Neural cell (in vitro differentiated cells): ENCODE measurements around the gene ATP6V1F. TPM values are rescaled to one million over a fixed set of nuclear protein-coding genes. Genes with fewer than 3 reads are reported as not detected.

Experiments
- H2AFZ ChIP-seq: fragments of 200-600, 300-800 bp; sonication (generic), shearing (Covaris generic); 2 replicates; pipeline ENCODE4 v1.6.0; 2014; ENCODE audit warnings: low read depth, mild to moderate bottlenecking, antibody characterized with exemption, low read length, moderate library complexity
- H3F3A ChIP-seq: fragments of 200-600 bp; shearing (Covaris generic); 2 replicates; pipeline ENCODE4 v1.6.1; 2016; ENCODE audit warnings: mild to moderate bottlenecking, moderate library complexity, mixed read lengths, antibody characterized with exemption, low read length; ENCODE audit not compliant: insufficient read depth, poor library complexity, severe bottlenecking
- H3K27ac ChIP-seq: fragments of 200-600, 300-800 bp; sonication (generic), shearing (Covaris generic); 2 replicates; pipeline ENCODE4 v1.5.1; 2014; ENCODE audit warnings: mild to moderate bottlenecking, low read length, moderate library complexity
- H3K27me3 ChIP-seq: fragments of 300-800, 200-600 bp; sonication (generic), shearing (Covaris generic); 2 replicates; pipeline ENCODE4 v1.6.0; 2014; ENCODE audit warnings: mild to moderate bottlenecking, low read depth, low read length, moderate library complexity; ENCODE audit not compliant: insufficient read depth
- H3K36me3 ChIP-seq: fragments of 300-800, 200-600 bp; sonication (generic), shearing (Covaris generic); 2 replicates; pipeline ENCODE4 v1.5.1; 2014; ENCODE audit warnings: mild to moderate bottlenecking, antibody characterized with exemption, low read length, moderate library complexity; ENCODE audit not compliant: insufficient read depth
- H3K4me2 ChIP-seq: fragments of 300-800, 200-600 bp; sonication (generic), shearing (Covaris generic); 2 replicates; pipeline ENCODE4 v1.6.0; 2014; ENCODE audit warnings: mild to moderate bottlenecking, low read length
- H3K4me3 ChIP-seq: fragments of 300-800, 200-600 bp; sonication (generic), shearing (Covaris generic); 2 replicates; pipeline ENCODE4 v1.5.1; 2014; ENCODE audit warnings: mild to moderate bottlenecking, low read length, moderate library complexity
- H3K79me2 ChIP-seq: fragments of 200-600 bp; shearing (Covaris generic); replicated peaks from 2 replicates; pipeline ENCODE4 v1.6.0; 2014; ENCODE audit warnings: mild to moderate bottlenecking, low read length, moderate library complexity; ENCODE audit not compliant: insufficient read depth
- H3K9ac ChIP-seq: fragments of 300-800, 200-600 bp; sonication (generic), shearing (Covaris generic); 2 replicates; pipeline ENCODE4 v1.6.1; 2016; ENCODE audit warnings: mild to moderate bottlenecking, low read length, mixed read lengths
- H3K9me2 ChIP-seq: fragments of 200-600 bp; shearing (Covaris generic); 2 replicates; pipeline ENCODE4 v1.6.1; 2016; ENCODE audit warnings: mild to moderate bottlenecking, low read length, mixed read lengths; ENCODE audit not compliant: insufficient read depth
- H3K9me3 ChIP-seq: fragments of 200-600, 300-800 bp; sonication (generic), shearing (Covaris generic); 2 replicates; pipeline ENCODE4 v1.6.1; 2016; ENCODE audit warnings: mild to moderate bottlenecking, mixed run types, low read length, moderate library complexity, mixed read lengths
- H4K20me1 ChIP-seq: fragments of 200-600 bp; shearing (Covaris generic); 2 replicates; pipeline ENCODE4 v1.6.1; 2016; ENCODE audit warnings: mild to moderate bottlenecking, mixed run types; ENCODE audit not compliant: insufficient read depth
- CTCF ChIP-seq: fragments of 450-650 bp; IDR thresholded peaks from 2 replicates; pipeline ENCODE4 v1.5.1; 2014; ENCODE audit warnings: antibody characterized with exemption, mild to moderate bottlenecking, moderate library complexity; ENCODE audit not compliant: poor library complexity, severe bottlenecking
- EP300 ChIP-seq: fragments of 450-650 bp; conservative IDR thresholded peaks from 2 replicates; pipeline ENCODE4 v1.6.1; 2014; ENCODE audit warnings: antibody characterized with exemption, mild to moderate bottlenecking, moderate library complexity; ENCODE audit not compliant: poor library complexity, severe bottlenecking
- EZH2 ChIP-seq: fragments of 200-600, 300-800 bp; shearing (Covaris generic), sonication (generic); IDR thresholded peaks from 2 replicates; pipeline ENCODE4 v1.6.1; 2014; ENCODE audit warnings: antibody characterized with exemption, low read length, borderline replicate concordance, mild to moderate bottlenecking; ENCODE audit not compliant: insufficient read depth, poor library complexity, severe bottlenecking
- MXI1 ChIP-seq: fragments of 450-650 bp; conservative IDR thresholded peaks from 2 replicates; pipeline ENCODE4 v1.6.1; 2014; ENCODE audit warnings: antibody characterized with exemption, mild to moderate bottlenecking; ENCODE audit not compliant: poor library complexity, severe bottlenecking
- POLR2AphosphoS5 ChIP-seq: IDR thresholded peaks from 2 replicates; pipeline ENCODE4 v1.6.1; 2012
- RAD21 ChIP-seq: fragments of 450-650 bp; conservative IDR thresholded peaks from 2 replicates; pipeline ENCODE4 v1.6.1; 2014; ENCODE audit warnings: antibody characterized with exemption, mild to moderate bottlenecking, moderate library complexity
- REST ChIP-seq: IDR thresholded peaks from 2 replicates; pipeline ENCODE4 v1.6.1; 2012; ENCODE audit warnings: borderline replicate concordance
- SMC3 ChIP-seq: fragments of 450-650 bp; conservative IDR thresholded peaks from 2 replicates; pipeline ENCODE4 v1.6.1; 2014; ENCODE audit warnings: antibody characterized with exemption, mild to moderate bottlenecking, moderate library complexity; ENCODE audit not compliant: poor library complexity
- TAF1 ChIP-seq: IDR thresholded peaks from 2 replicates; pipeline ENCODE4 v1.6.1; 2012; ENCODE audit warnings: low read depth
- polyA plus RNA-seq: library from polyadenylated mRNA; depleted of rRNA; stranded (reverse); fragments of >200 nt; gene quantifications from 2 replicates; pipeline ENCODE4 v1.2.3, GENCODE V29; 2014

The ATP6V1F gene
- polyA plus RNA-seq, 1 donor from 2014 or later = 246 TPM

GRCh38 chr7:128883622-128884448 is 21.2 kb downstream of the ATP6V1F start:
- no peak overlapping the region for H2AFZ ChIP-seq
- H3K4me2 ChIP-seq = no peak overlapping the region
- no peaks in the 10 kb centered on the region for H3F3A ChIP-seq
- H3K36me3 ChIP-seq = no peaks in the 10 kb centered on the region
- H3K9ac ChIP-seq = no peak overlapping the region
- H4K20me1 ChIP-seq = no peaks in the 10 kb centered on the region
- no peak overlapping the region for H3K27ac ChIP-seq
- no peaks in the 10 kb centered on the region for H3K9me2 ChIP-seq
- no peaks in the 10 kb centered on the region for H3K9me3 ChIP-seq
- H3K79me2 ChIP-seq = no peaks in the 10 kb centered on the region
- peaks cover 5% of the 10 kb centered on the region for H3K27me3 ChIP-seq
- TF ChIP-seq SMC3 = peak; percentile 69
- TF ChIP-seq CTCF = peak; percentile 69
- no peak for TF ChIP-seq REST
- TF ChIP-seq TAF1 = no peak
- peak; percentile 68 for TF ChIP-seq RAD21
- no peak for TF ChIP-seq EP300
- H3K4me3 ChIP-seq = no peak overlapping the region

- H3F3A ChIP-seq = no peaks in the 10 kb centered on the region
- no peak overlapping the region for H3K27ac ChIP-seq
- no peaks in the 10 kb centered on the region for H3K79me2 ChIP-seq
- H3K4me3 ChIP-seq = no peak overlapping the region
- no peak overlapping the region for H2AFZ ChIP-seq
- H3K9me2 ChIP-seq = no peaks in the 10 kb centered on the region
- H3K4me2 ChIP-seq = no peak overlapping the region
- no peaks in the 10 kb centered on the region for H4K20me1 ChIP-seq
- no peak overlapping the region for H3K9ac ChIP-seq
- H3K27me3 ChIP-seq = peaks cover 13% of the 10 kb centered on the region
- no peaks in the 10 kb centered on the region for H3K9me3 ChIP-seq
- TF ChIP-seq MXI1 (no peak), RAD21 (no peak), EP300 (no peak), REST (no peak), CTCF (no peak), POLR2AphosphoS5 (no peak), EZH2 (no peak), SMC3 (no peak), TAF1 (no peak)
- H3K36me3 ChIP-seq = no peaks in the 10 kb centered on the region
Observed at GRCh38 chr7:128884561-128885369, 22.1 kb downstream of the ATP6V1F start.
